HFF-Myc (cell line): ENCODE data around the gene FASTKD1.
"Not testable (repeated sequence)": the region's sequence is repeated elsewhere in the genome, so short reads cannot be mapped to it uniquely, and the experiment has no call there.

Source experiments
- DNase-seq: peaks from one replicate; pipeline ENCODE4 v3.0.0-alpha.2; 2011; ENCODE audit warnings: low read depth; ENCODE audit errors: extremely low read depth
- H3K4me3 ChIP-seq: replicated peaks from 2 replicates; pipeline ENCODE4 v1.5.1; 2011; ENCODE audit warnings: low read depth, mild to moderate bottlenecking, control low read depth, low read length
- CTCF ChIP-seq: IDR thresholded peaks from 2 replicates; pipeline ENCODE4 v1.5.1; 2012; ENCODE audit warnings: mild to moderate bottlenecking, low read depth, low read length, control low read depth; ENCODE audit errors: missing control alignments

Gene FASTKD1

DNA sequence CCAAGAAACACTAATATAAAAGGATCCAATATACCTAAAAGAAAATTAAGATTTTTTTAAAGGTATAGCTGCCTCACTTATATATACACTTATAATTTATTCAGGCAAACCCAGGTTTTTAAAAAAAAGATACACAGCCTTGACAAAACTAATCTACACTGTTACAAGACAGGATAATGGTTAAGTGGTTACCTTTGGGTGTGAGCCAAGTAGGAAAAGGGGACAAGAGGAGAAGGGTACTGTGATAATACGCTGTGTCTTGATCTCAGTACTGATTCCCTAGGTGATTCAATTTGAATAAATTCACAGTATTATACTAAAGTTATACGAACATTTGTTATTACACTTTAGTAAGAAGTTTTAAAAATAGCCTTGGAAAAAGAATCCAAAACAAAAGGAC lies 33.5 kb downstream of the FASTKD1 start:
- no peak overlapping the region for H3K4me3 ChIP-seq
- no peak for DNase-seq
- no peak for TF ChIP-seq CTCF

- not testable (repeated sequence) for DNase-seq, H3K4me3 ChIP-seq
These were observed 34.2 kb downstream of the FASTKD1 start for GRCh38 chr2:169539460-169539859.

DNA sequence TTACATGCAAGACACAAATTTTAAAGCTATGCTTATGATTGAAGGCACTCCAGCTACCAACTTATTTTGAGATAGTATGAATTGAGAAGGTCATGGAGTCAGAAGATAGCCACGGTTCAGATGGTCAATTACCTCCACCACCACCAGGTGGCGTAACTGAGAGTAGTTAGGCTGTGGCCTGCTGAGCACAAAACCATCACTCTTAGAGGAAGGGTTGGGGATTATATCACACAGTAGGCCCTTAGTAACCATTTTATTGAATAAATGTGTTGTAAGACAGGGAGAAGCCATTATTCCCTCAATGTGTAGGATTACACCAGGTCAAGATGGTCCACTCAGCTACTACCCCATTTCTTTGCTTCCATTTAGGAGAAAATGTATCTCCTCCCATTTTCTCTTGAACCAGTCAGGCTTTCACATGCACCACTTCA lies 45.4 kb downstream of the FASTKD1 start:
- peak; percentile 33 for DNase-seq
- TF ChIP-seq CTCF: peak; percentile 86

GRCh38 chr2:169526451-169526850 lies 47.2 kb downstream of the FASTKD1 start:
- DNase-seq: no peak
- H3K4me3 ChIP-seq: no peak overlapping the region
- no peak for TF ChIP-seq CTCF

More for the DNA sequence above, 45.4 kb downstream of the FASTKD1 start:
- no peak overlapping the region for H3K4me3 ChIP-seq

- DNase-seq: no peak
- H3K4me3 ChIP-seq: no peak overlapping the region
- TF ChIP-seq CTCF: no peak
These were observed 48.2 kb downstream of the FASTKD1 start for GRCh38 chr2:169525434-169525833.

GRCh38 chr2:169523681-169524080 lies 50.0 kb downstream of the FASTKD1 start:
- no peak overlapping the region for H3K4me3 ChIP-seq
- DNase-seq: no peak
- no peak for TF ChIP-seq CTCF

DNA sequence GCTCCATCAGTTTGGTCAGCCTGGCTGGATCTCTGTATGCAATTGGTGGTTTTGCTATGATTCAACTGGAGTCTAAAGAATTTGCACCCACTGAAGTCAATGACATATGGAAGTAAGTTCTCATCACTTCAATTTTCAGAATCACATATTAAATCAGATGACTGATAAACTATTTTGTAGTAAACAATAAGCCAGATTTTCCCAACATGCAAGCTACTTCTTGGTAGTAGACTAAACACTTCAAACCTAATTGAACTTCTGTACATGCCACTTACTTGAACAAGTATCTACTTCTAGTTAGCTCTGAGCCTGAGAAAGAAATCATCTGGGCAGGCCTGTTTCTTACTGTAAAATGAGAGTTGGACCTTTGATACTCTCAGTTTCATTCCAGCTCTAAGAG lies 52.8 kb downstream of the FASTKD1 start:
- no peak overlapping the region for H3K4me3 ChIP-seq
- DNase-seq: no peak
- TF ChIP-seq CTCF: no peak

DNA sequence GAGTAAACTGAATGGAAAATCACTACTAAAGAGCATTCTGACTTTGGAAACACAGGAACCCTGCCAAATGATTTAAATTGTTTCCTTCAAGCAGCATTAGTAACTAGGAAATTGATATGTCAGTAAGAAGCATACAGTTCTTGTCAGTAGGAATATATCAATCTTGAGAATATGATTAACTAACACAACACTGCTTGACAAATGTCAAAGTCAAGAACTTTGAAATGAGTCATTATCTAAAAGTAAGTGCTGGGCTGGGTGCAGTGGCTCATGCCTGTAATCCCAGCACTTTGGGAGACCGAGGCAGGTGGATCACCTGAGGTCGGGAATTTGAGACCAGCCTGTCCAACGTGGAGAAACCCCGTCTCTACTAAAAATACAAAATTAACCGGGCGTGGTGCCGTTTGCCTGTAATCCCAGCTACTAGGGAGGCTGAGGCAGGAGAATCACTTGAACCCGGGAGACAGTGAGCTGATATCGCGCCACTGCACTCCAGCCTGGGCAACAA lies 57.1 kb downstream of the FASTKD1 start:
- H3K4me3 ChIP-seq, DNase-seq: not testable (repeated sequence)

DNA sequence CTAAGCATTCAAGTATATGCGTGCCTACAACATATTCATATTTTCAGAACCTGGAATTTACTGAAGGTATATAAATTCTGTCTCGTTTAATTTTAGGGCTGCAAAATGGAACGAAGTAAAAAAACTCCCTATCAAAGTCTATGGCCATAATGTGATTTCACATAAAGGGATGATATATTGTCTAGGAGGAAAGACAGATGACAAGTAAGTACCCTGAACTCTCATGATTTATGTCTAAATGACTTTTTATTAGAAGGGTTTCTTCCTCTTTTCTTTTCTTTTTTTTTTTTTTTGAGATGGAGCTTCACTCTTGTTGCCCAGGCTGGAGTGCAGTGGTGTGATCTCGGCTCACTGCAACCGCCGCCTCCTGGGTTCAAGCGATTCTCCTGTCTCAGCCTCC lies 58.9 kb downstream of the FASTKD1 start:
- not testable (repeated sequence) for DNase-seq, H3K4me3 ChIP-seq
